Stomach (tissue), 4 donors: Measurements from ENCODE around the gene CLIP2.

Experiments used
- EP300 ChIP-seq: sonication (generic); formaldehyde crosslinking; IDR thresholded peaks from one replicate; pipeline ENCODE4 v1.6.1; 2017; ENCODE audit warnings: antibody characterized with exemption
- POLR2A ChIP-seq, 4 donors: fragments of 450-650 bp; IDR thresholded peaks; one replicate each; pipeline ENCODE4 v1.6.1; 2016; ENCODE audit warnings: antibody characterized with exemption in 4 of 4, control low read depth in 2 of 4, mild to moderate bottlenecking in 1 of 4, moderate library complexity in 1 of 4
- TF ChIP-seq, protein P1 (sequence below), 7 experiments: fragments of 450-650 bp in 4 of 7; fragments of 200-600 bp in 3 of 7; sonication (generic) in 3 of 7; IDR thresholded peaks; one replicate each; pipeline ENCODE4 v1.5.1; 2016 to 2019; ENCODE audit warnings: antibody characterized with exemption in 7 of 7, control low read depth in 2 of 7, mild to moderate bottlenecking in 1 of 7

DNA sequence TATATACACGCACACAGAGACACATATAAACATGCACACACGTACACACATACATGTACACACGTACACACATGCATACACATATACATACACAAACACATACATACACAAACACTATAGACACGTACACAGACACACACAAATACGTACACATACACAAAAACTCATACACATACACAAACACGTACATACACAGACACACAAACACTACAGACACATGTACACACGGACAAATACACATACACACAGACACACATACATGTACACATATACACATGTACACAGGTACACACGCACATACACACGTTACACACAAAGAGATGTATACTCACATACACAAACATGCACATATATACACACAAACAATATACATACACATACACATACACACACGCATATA is 129.3 kb downstream of the CLIP2 start:
- TF ChIP-seq, protein P1, sequence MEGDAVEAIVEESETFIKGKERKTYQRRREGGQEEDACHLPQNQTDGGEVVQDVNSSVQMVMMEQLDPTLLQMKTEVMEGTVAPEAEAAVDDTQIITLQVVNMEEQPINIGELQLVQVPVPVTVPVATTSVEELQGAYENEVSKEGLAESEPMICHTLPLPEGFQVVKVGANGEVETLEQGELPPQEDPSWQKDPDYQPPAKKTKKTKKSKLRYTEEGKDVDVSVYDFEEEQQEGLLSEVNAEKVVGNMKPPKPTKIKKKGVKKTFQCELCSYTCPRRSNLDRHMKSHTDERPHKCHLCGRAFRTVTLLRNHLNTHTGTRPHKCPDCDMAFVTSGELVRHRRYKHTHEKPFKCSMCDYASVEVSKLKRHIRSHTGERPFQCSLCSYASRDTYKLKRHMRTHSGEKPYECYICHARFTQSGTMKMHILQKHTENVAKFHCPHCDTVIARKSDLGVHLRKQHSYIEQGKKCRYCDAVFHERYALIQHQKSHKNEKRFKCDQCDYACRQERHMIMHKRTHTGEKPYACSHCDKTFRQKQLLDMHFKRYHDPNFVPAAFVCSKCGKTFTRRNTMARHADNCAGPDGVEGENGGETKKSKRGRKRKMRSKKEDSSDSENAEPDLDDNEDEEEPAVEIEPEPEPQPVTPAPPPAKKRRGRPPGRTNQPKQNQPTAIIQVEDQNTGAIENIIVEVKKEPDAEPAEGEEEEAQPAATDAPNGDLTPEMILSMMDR (IDR thresholded peaks at IDR 0.05), result no peak
- no peak for TF ChIP-seq EP300
- TF ChIP-seq POLR2A (IDR thresholded peaks at IDR 0.05), result no peak
